ENCODE data around the gene HEATR5A.
"Not testable (repeated sequence)": the region's sequence is repeated elsewhere in the genome, so short reads cannot be mapped to it uniquely, and the experiment has no call there.

The HEATR5A gene

DNA sequence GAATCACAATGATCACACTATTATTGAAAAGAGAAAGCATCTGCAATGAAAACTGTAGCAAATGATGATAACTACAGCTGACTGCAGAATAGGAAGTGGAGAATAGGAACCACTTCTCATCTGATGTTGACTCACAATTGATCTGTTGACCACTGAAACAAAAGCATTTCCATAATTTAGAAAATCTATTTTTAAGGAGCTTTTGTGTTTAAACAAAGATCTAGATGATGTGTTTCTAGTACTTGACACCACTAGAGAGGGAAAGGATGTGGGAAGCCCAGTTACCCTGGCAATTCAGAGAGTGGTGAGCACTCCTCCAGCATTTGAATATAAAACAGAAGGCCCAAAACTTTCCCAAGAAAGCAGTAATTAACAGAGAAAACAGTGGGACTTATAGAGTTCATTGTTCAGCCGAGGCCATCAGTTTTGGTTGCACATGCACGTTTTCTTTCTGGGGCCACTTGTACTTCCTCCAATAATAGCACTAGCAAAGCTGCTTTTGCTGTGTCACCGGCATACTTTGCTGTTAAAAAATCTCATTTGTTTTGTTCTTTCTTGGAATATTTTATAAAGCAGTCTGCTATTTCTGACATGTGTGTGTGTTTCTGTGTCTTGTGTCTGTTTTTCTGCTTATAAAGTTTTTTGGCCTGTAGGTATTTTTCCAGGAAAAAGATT, 136.6 kb downstream of the HEATR5A start:
- no peak for DNase-seq (ENCODE audit: low read depth in 2 of 2)

- DNase-seq (ENCODE audit: low read depth in 2 of 2): no peak
These were observed 137.2 kb downstream of the HEATR5A start for GRCh38 chr14:31283153-31283552.

DNA sequence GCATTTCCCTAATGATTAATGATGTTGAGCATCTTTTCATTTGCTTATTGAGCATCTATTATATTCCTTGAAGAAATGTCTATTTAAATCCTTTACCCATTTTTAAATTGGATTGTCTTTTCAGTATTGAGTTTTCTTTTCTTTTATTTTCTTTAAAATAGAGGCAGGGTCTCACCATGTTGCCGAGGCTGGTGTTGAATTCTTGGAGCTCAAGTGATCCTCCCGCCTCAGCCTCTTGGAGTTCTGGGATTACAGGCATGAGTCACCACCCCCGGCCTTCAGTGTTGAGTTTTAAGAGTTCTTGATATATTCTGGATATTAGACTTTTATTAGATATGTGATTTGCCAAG, 139.5 kb downstream of the HEATR5A start:
- DNase-seq (ENCODE audit: low read depth in 2 of 2): no peak

DNA sequence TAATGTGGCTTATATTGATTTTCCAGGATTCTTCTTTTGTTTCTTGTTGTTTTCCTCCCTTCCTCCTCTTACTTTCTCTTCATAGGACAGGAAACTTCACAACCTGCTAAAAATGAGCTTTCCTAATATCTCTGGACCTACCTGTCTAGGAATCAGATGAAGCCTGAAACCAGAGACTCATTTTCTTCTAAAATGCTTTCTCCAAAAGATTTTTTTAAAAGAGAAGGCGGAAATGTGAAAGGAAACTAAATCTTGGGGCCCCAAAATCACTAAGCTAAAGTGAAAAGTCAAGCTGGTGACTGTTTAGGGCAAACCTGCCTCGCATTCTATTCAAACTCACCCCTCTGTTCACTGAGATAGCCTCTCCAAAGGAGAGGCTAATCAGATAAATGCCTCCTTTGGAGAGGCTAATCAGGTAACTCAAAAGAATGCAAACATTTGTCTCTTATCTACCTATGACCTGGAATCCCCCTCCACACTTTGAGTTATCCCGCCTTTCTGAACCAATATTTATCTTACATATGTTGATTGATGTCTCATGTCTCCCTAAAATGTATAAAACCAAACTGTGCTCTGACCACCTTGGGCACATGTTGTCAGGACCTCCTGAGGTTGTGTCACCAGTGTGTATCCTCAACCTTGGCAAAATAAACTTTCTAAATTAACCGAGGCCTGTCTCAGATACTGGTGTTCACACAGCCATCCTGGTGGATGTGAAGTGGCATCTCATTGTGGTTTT, 140.0 kb downstream of the HEATR5A start:
- DNase-seq (ENCODE audit: low read depth in 2 of 2): no peak

- DNase-seq (ENCODE audit: low read depth in 2 of 2): no peak
These were observed 141.5 kb downstream of the HEATR5A start for GRCh38 chr14:31278883-31279282.

- no peak for DNase-seq (ENCODE audit: low read depth in 2 of 2)
These were observed 143.3 kb downstream of the HEATR5A start for GRCh38 chr14:31277085-31277484.

- DNase-seq (ENCODE audit: low read depth in 2 of 2): not testable (repeated sequence)
These were observed 143.9 kb downstream of the HEATR5A start for GRCh38 chr14:31276417-31276816.

DNA sequence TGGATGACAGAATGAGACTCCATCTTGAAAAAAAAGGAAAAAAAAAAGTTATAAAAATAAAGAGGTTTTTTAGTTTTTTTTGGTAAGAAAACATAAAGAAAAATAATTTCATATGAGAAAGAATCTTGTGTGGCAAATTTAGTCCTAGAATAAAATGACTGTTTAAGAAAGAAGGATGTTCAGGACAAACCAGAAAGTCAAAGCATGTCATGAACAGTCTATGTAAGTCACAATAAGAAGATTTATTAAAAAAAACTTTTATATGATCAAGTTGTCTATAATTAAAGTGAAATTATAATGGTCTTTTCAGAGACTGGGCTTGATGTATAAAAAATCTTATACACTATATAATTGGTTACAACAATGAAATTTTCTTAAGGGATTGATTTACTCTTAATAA, 144.6 kb downstream of the HEATR5A start:
- DNase-seq (ENCODE audit: low read depth in 2 of 2): no peak

DNA sequence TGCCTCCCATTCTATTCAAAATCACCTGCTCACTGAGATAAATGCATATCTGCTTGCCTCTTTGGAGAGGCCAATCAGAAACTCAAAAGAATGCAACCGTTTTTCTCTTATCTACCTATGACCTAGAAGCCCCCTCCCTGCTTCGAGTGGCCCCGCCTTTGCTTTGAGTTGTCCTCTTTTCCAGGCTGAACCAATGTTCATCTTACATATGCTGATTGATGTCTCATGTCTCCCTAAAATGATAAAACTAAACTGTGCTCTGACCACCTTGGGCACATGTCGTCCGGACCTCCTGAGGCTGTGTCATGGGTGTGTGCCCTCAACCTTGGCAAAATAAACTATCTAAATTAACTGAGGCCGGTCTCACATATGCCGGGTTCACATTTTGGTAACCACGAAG, 148.7 kb downstream of the HEATR5A start:
- DNase-seq (ENCODE audit: low read depth in 2 of 2): no peak

DNA sequence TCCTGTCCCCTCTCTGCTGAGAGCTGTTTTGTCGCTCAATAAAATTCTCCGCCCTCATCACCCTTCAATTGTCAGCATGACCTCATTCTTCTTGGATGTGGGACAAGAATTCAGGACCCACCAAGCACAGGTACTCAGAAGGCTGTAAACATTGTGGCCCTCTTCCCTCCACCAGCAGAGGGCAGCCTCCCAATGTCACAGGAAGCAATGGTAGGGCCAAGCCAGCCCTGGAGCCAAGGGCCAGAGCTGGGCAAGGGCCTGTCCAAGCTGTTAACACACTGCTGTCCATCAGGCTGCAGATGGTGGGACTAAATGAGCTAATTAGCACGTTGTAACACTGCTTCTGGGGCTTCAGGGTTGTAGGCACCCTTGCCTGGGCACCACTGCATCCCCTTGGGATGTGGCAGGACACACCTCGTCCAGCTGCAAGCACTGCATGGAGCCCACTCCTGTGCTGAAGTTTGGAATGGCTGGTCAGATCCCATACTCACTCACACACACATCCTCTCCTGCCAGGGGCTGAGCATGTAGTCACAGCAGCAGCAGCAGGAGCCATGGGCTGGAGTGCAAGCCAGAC, 150.1 kb downstream of the HEATR5A start:
- DNase-seq (ENCODE audit: low read depth in 2 of 2): peak in 1 of 2 experiments; percentile 6

DNA sequence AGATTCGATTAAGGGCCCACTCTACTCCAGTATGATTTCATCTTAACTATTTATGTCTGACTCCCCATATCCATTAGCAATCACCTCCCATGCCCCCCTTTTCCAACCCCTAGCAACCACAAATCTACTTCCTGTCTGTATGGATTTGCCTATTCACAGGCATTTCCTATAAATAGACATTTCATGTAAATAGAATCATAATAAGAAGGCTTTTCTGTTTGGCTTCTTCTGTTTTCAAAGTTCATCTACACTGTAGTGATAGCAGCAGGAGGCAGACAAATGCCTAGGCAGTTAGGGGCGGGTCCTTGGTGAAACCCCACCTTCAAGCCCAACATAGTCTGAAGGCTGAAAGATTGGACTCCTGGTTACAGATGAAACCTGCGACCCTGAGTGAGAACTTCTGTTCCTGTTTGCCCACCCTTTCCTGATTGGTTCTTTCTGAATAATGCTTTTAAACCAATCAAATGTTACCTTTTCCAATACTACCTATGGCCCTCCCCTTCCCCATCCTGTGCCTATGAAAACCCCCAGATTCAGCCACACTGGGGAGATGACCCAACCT, 150.6 kb downstream of the HEATR5A start:
- no peak for DNase-seq (ENCODE audit: low read depth in 2 of 2)

GRCh38 chr14:31268216-31268615, 152.1 kb downstream of the HEATR5A start:
- DNase-seq (ENCODE audit: low read depth in 2 of 2): no peak

DNA sequence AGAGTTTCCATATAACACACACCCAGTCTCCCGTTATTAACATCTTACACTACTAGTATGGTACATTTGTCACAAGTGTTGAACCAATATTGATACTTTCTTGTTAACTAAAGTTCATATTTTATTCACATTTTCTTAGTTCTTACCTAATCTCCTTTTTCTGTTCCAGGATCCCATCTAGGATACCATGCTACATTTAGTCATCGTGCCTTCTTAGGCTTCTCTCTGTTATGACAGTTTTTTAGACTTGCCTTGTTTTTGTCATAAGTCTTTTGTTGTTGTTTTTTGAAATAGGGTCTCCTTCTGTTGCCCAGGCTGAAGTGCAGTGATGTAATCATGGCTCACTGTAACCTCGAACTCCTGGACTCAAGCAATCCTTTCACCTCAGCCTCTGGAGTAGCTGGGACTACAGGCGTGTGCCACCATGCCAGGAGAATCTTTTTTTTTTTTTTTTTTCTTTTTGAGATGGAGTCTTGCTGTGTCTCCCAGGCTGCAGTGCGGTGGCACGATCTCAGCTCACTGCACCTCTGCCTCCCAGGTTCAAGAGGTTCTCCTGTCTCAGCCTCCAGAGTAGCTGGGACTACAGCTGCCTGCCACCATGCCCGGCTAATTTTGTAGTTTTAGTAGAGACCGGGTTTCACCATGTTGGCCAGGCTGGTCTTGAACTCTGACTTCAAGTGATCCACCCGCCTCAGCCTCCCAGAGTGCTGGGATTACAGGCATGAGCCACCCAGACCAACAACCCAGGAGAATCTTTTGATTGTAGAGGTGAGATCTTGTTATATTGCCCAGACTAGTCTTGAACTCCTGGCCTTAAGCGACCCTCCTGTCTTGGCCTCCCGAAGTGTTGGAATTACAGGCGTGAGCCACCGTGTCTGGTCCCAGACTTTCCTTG, 153.7 kb downstream of the HEATR5A start:
- no peak for DNase-seq (ENCODE audit: low read depth in 2 of 2)

GRCh38 chr14:31265701-31266398, 154.5 kb downstream of the HEATR5A start:
- DNase-seq (ENCODE audit: low read depth in 2 of 2): no peak

- DNase-seq (ENCODE audit: low read depth in 2 of 2): no peak
These were observed 156.7 kb downstream of the HEATR5A start for GRCh38 chr14:31263485-31264133.

DNA sequence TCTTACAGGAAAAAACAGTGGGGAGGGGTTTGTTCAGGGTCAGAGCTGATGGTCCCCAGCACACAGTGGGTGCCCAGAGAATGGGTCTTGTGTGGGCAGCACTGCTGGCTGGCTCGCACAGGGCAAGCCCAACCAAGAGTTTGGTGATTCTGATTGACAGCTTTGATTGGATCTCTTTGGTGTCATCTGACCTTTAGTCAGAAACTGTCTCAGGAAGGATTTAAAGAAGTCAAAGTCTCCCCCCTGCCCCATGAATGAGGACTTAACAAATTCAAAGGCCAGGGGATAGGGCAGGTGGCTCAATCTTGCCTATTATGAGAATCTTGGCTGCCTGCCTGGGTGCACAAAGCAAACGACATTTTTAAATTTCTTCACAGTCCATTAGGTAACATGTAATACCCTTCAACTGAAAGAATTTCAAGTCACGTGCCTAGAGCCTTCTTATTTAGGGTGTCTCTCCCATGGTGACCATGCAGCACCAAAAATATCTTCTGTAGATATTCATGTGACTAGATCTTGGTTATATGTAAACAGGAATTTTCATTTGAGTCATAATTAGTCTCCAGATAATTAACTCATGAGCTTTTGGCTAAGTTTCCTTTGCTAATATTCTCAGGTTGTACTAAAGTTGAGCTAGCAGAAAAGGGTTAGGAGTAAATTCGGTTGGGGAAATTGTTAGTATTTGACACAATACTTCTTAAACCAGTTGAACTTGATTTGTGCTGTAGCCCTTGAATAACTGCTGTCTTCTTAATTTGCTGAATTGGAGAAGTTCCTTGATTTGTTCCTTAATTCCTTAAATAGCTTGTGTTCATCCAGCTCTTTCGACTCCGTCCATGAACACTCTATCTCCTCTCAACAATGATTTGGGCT, 158.3 kb downstream of the HEATR5A start:
- DNase-seq (ENCODE audit: low read depth in 2 of 2): no peak

DNA sequence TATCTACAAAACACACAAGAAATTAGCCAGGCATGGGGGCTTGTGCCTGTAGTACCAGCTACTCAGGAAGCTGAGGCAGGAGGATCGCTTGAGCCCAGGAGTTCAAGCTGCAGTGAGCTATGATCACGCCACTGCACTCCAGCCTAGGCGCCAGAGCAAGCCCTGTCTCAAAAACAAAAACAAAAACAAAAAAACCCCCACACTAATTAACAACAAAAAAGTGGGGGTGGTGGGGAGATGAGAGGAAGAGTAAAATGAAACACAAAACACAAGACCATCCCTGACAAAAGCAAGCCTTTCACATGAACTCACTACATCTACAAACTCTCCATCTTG, 158.9 kb downstream of the HEATR5A start:
- DNase-seq (ENCODE audit: low read depth in 2 of 2): no peak

DNA sequence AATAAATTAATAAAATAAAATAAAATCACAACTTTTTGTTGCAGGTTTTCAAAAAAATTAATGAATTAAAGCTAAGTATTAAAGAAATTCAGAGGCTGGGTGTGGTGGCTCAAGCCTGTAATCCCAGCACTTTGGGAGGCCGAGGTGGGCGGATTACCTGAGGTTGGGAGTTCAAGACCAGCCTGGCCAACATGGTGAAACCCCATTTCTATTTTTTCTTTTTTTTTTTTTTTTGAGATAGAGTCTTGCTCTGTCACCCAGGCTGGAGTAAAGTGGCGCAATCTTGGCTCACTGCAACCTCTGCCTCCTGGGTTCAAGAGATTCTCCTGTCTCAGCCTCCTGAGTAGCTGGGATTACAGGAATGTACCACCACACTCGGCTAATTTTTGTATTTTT, 161.3 kb downstream of the HEATR5A start:
- not testable (repeated sequence) for DNase-seq (ENCODE audit: low read depth in 2 of 2)

DNA sequence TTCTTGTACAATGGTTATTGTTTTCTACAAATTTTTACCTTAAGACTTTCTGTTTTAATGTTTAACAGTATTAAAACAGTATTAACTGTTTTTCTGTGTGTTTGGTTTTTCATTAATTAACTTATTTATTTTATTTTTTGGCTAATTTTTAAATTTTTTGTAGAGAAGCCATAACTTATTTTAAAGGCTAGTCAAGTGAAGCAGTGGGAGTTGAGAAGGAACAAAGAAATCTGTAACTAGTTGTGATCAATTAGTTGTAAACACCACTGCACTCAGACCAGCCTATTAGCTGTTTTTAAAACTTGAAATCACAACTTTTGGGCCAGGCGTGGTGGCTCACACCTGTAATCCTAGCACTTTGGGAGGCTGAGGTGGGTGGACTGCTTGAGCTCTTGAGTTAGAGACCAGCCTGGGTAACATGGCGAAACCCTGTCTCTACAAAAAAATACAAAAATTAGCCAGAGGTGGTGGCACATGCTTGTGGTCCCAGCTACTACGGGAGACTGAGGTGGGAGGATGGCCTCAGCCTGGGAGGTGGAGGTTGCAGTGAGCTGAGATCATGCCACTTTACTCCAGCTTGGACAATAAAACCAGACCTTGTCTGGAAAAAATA, 161.8 kb downstream of the HEATR5A start:
- no peak for DNase-seq (ENCODE audit: low read depth in 2 of 2)
